Loucy (cell line): ENCODE results near the gene HSBP1L1.

Experiments used
- H2AFZ ChIP-seq: fragments of 200-600 bp; sonication (generic); 2 replicates; pipeline ENCODE4 v1.6.0; 2016; ENCODE audit warnings: antibody characterized with exemption, mild to moderate bottlenecking, low read length, moderate library complexity
- H3F3A ChIP-seq: fragments of 200-600 bp; 2 replicates; pipeline ENCODE4 v1.6.0; 2016; ENCODE audit warnings: antibody characterized with exemption, low read depth, mild to moderate bottlenecking
- H3K27me3 ChIP-seq: fragments of 200-600 bp; sonication (generic); 2 replicates; pipeline ENCODE4 v1.6.1; 2014; ENCODE audit warnings: low read length, mild to moderate bottlenecking; ENCODE audit not compliant: insufficient read depth, poor library complexity, severe bottlenecking
- H3K36me3 ChIP-seq: fragments of 200-600 bp; sonication (generic); 2 replicates; pipeline ENCODE4 v1.6.1; 2016; ENCODE audit warnings: low read length; ENCODE audit not compliant: insufficient read depth
- H3K4me1 ChIP-seq: fragments of 200-600 bp; sonication (generic); 2 replicates; pipeline ENCODE4 v1.5.1; 2014; ENCODE audit warnings: low read length, mild to moderate bottlenecking; ENCODE audit not compliant: insufficient read depth, poor library complexity, severe bottlenecking
- H3K4me2 ChIP-seq: fragments of 200-600 bp; sonication (generic); 2 replicates; pipeline ENCODE4 v1.6.0; 2014; ENCODE audit warnings: antibody characterized with exemption, low read length, low read depth, mild to moderate bottlenecking; ENCODE audit not compliant: poor library complexity, severe bottlenecking
- H3K4me3 ChIP-seq: fragments of 200-600 bp; sonication (generic); 2 replicates; pipeline ENCODE4 v1.5.1; 2014; ENCODE audit warnings: low read length, mild to moderate bottlenecking, mixed read lengths; ENCODE audit not compliant: poor library complexity, severe bottlenecking
- H3K79me2 ChIP-seq: fragments of 200-600 bp; sonication (generic); 2 replicates; pipeline ENCODE4 v1.6.1; 2014; ENCODE audit warnings: low read length; ENCODE audit not compliant: insufficient read depth
- H3K9ac ChIP-seq: fragments of 200-600 bp; sonication (generic); 2 replicates; pipeline ENCODE4 v1.6.0; 2014; ENCODE audit warnings: mild to moderate bottlenecking, low read depth, low read length, moderate library complexity; ENCODE audit not compliant: poor library complexity, severe bottlenecking
- H3K9me2 ChIP-seq: fragments of 200-600 bp; sonication (generic); replicated peaks from 2 replicates; pipeline ENCODE4 v1.6.1; 2016; ENCODE audit warnings: low read depth, low read length, mixed read lengths
- H3K9me3 ChIP-seq: fragments of 200-600 bp; sonication (generic); 2 replicates; pipeline ENCODE4 v1.6.1; 2014; ENCODE audit warnings: mild to moderate bottlenecking, antibody characterized with exemption, low read length, low read depth; ENCODE audit not compliant: insufficient read depth
- H4K20me1 ChIP-seq: fragments of 200-600 bp; sonication (generic); 2 replicates; pipeline ENCODE4 v1.6.0; 2014; ENCODE audit warnings: antibody characterized with exemption, low read length, mild to moderate bottlenecking; ENCODE audit not compliant: insufficient read depth, poor library complexity, severe bottlenecking
- EZH2phosphoT487 ChIP-seq: fragments of 200-600 bp; IDR thresholded peaks from 2 replicates; pipeline ENCODE4 v1.6.1; 2018; ENCODE audit warnings: antibody characterized with exemption, mild to moderate bottlenecking, moderate library complexity, borderline replicate concordance
- TF ChIP-seq, protein P1 (sequence below): fragments of 200-600 bp; sonication (generic); conservative IDR thresholded peaks from 2 replicates; pipeline ENCODE4 v1.5.1; 2014; ENCODE audit warnings: mild to moderate bottlenecking, antibody characterized with exemption, low read length

HSBP1L1 gene

DNA sequence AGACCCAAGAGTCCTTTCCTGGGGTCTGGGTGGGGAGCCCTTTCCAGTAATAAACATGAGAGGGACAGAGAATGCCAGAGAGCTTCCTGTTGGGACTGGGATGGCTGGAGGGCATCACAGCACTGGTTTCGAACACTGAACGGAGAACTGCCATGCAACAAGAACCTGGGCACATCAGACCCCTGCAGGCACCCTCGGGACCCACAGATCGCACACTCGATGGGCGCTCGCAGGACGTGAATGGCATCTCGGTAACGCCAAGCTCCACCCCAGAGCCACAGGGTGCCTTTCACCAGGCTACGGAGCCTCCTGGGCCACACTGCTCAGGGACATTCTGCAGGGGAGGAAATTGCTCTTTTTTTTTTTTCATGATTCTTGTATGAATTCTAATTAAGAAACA lies 38.1 kb upstream of the HSBP1L1 start:
- peaks cover 26% of the 10 kb centered on the region for H3K36me3 ChIP-seq
- TF ChIP-seq EZH2phosphoT487 = no peak
- TF ChIP-seq, protein P1, sequence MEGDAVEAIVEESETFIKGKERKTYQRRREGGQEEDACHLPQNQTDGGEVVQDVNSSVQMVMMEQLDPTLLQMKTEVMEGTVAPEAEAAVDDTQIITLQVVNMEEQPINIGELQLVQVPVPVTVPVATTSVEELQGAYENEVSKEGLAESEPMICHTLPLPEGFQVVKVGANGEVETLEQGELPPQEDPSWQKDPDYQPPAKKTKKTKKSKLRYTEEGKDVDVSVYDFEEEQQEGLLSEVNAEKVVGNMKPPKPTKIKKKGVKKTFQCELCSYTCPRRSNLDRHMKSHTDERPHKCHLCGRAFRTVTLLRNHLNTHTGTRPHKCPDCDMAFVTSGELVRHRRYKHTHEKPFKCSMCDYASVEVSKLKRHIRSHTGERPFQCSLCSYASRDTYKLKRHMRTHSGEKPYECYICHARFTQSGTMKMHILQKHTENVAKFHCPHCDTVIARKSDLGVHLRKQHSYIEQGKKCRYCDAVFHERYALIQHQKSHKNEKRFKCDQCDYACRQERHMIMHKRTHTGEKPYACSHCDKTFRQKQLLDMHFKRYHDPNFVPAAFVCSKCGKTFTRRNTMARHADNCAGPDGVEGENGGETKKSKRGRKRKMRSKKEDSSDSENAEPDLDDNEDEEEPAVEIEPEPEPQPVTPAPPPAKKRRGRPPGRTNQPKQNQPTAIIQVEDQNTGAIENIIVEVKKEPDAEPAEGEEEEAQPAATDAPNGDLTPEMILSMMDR = no peak
- no peaks in the 10 kb centered on the region for H3F3A ChIP-seq
- H3K4me1 ChIP-seq = no peaks in the 10 kb centered on the region
- H3K4me3 ChIP-seq = no peak overlapping the region
- H4K20me1 ChIP-seq = no peaks in the 10 kb centered on the region
- H2AFZ ChIP-seq = no peak overlapping the region
- H3K4me2 ChIP-seq = no peak overlapping the region
- H3K79me2 ChIP-seq = peaks cover 18% of the 10 kb centered on the region
- H3K9ac ChIP-seq = no peak overlapping the region
- H3K9me2 ChIP-seq = no peaks in the 10 kb centered on the region
- peaks cover 8% of the 10 kb centered on the region; the same call in 1 of the 2 replicates for H3K9me3 ChIP-seq
- no peaks in the 10 kb centered on the region for H3K27me3 ChIP-seq

DNA sequence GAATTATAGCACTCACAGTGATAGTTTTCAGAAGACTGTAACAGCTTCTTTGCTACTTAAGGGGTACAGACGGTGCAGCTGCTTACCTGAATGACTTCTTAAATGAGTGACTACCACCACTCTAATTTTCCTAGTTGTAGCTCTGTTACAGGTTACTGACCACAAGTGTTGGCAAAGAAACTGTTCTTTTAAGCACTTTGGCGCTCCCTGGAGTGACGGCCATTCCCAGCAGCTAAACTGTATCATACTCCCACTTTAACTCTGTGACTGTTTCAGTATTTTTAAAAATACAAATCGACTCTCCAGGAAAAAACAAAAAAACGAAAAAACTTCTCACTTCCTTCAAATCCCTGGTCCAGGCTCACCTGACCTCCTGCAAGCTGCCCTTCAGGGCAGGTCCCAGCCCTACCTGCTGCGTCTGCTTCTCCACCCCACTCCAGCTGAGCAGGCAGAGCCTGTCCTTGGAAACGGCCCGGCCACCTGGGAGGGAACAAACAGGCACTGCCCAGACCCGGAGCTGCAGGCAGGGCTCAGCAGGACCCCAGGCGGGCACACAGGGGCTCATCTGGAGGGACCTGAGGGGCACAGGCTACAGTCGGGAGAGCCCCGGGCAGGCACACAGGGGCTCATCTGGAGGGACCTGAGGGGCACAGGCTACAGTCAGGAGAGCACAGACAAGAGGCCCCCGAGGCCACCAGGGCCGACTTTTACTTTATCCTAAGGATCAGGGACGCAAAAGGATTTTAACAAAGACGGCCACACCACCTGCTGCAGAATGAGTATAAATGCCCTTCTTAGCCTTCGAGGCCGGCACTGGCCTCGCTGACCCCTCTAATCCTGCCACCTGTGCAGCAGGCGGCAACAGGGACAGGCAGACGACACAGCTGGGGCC lies 37.5 kb upstream of the HSBP1L1 start:
- Histone ChIP-seq H3K9ac (no peak overlapping the region), H3K9me2 (no peaks in the 10 kb centered on the region), H3K4me3 (no peak overlapping the region), H3K27me3 (no peaks in the 10 kb centered on the region), H2AFZ (no peak overlapping the region), H3K36me3 (peaks cover 26% of the 10 kb centered on the region), H3K79me2 (peaks cover 21% of the 10 kb centered on the region), H3F3A (no peaks in the 10 kb centered on the region), H4K20me1 (no peaks in the 10 kb centered on the region), H3K4me1 (no peaks in the 10 kb centered on the region), H3K9me3 (peaks cover 12% of the 10 kb centered on the region; the same call in 1 of the 2 replicates), H3K4me2 (no peak overlapping the region)
- TF ChIP-seq EZH2phosphoT487 = no peak

DNA sequence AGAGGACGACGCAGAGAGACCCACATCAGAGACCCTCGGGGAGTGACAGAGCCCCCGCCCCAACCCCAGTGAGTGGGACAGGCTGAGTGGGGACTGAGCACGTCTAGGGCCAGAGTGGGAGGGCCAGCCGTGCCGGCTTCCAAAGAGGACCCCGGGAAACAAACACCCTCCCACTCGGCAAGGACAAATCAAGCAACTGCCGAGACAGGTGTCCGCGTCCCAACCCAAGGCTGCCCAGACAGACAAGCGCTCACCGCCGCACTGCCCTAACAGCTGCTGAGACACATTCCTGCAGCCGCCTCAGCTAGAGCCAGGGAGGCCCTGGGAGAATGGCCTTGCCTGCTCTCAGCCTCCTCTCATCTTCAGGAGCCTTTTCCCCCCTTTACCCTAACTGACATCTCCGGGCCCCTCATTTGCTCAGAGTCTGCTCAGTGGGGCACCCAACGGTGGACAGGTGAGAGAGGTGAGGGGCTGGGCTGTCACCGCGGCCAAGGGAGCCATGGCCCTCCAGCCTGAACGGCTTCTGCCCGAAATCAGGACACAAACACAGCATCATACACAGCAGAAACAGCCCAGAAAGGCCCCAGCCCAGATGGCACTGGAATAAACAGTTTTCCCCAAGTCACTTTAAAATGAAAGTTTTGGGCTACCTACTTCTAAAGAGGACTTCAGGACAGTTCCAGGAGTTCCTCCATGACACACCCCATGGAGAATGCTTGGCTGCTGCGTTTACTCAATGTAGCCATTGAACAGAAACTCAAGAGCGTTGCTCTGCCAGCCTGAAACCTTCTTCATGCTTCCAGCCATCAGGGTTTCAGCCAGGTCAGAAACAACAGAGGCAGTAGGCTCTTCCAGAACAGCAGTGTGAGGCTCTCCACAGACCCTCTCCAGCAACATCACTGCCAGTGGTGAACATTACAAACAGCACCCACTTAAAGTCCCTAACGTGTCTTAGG lies 36.6 kb upstream of the HSBP1L1 start:
- Histone ChIP-seq H3K27me3 (no peaks in the 10 kb centered on the region), H3K36me3 (peaks cover 26% of the 10 kb centered on the region), H3F3A (no peaks in the 10 kb centered on the region), H3K79me2 (peaks cover 21% of the 10 kb centered on the region), H2AFZ (no peak overlapping the region), H3K9me2 (no peaks in the 10 kb centered on the region), H3K9ac (no peak overlapping the region), H3K4me3 (no peak overlapping the region), H4K20me1 (no peaks in the 10 kb centered on the region), H3K9me3 (peaks cover 15% of the 10 kb centered on the region; the same call in 1 of the 2 replicates), H3K4me1 (no peaks in the 10 kb centered on the region), H3K4me2 (no peak overlapping the region)
- TF ChIP-seq, protein P1 = no peak
- TF ChIP-seq EZH2phosphoT487 = no peak
